Mesendoderm (in vitro differentiated cells): ENCODE data around the gene MYO3A.
A peak's percentile ranks its signal among the peaks of the same experiment; 100 is the strongest.

Source experiments
- DNase-seq: peaks from one replicate; pipeline ENCODE4 v3.0.0; 2013
- H2AK5ac ChIP-seq: 2 replicates; pipeline ENCODE4 v1.6.1; 2013; ENCODE audit warnings: low read length, inconsistent platforms
- H2BK120ac ChIP-seq: 2 replicates; pipeline ENCODE4 v1.6.1; 2013; ENCODE audit warnings: low read depth, mild to moderate bottlenecking, low read length, moderate library complexity, mixed read lengths
- H2BK15ac ChIP-seq: replicated peaks from 2 replicates; pipeline ENCODE4 v1.6.1; 2013; ENCODE audit warnings: low read depth, mild to moderate bottlenecking, moderate library complexity
- H2BK5ac ChIP-seq: 2 replicates; pipeline ENCODE4 v1.6.1; 2013; ENCODE audit warnings: low read length, inconsistent platforms
- H3K18ac ChIP-seq: 2 replicates; pipeline ENCODE4 v1.6.1; 2013; ENCODE audit warnings: mild to moderate bottlenecking, low read length, mixed read lengths
- H3K23ac ChIP-seq: one replicate; pipeline ENCODE4 v1.6.1; 2013; ENCODE audit warnings: low read length
- H3K27ac ChIP-seq: 2 replicates; pipeline ENCODE4 v1.5.1; 2013; ENCODE audit warnings: low read depth, mild to moderate bottlenecking, inconsistent platforms, low read length, moderate library complexity
- H3K27me3 ChIP-seq: 2 replicates; pipeline ENCODE4 v1.6.1; 2013; ENCODE audit warnings: low read length, control low read depth, mild to moderate bottlenecking, inconsistent platforms; ENCODE audit not compliant: insufficient read depth, poor library complexity
- H3K36me3 ChIP-seq: 2 replicates; pipeline ENCODE4 v1.6.1; 2013; ENCODE audit warnings: low read length, inconsistent platforms; ENCODE audit not compliant: control insufficient read depth, insufficient read depth
- H3K4ac ChIP-seq: one replicate; pipeline ENCODE4 v1.6.1; 2013; ENCODE audit warnings: low read depth, mild to moderate bottlenecking, low read length, moderate library complexity
- H3K4me1 ChIP-seq: 2 replicates; pipeline ENCODE4 v1.6.1; 2013; ENCODE audit warnings: low read depth, low read length, inconsistent platforms; ENCODE audit not compliant: control insufficient read depth
- H3K4me2 ChIP-seq: 2 replicates; pipeline ENCODE4 v1.6.1; 2013; ENCODE audit warnings: low read length
- H3K4me3 ChIP-seq: 2 replicates; pipeline ENCODE4 v1.5.1; 2013; ENCODE audit warnings: mild to moderate bottlenecking, low read length
- H3K56ac ChIP-seq: one replicate; pipeline ENCODE4 v1.6.1; 2013; ENCODE audit warnings: low read length
- H3K79me1 ChIP-seq: 2 replicates; pipeline ENCODE4 v1.6.1; 2013; ENCODE audit warnings: low read length, inconsistent platforms
- H3K79me2 ChIP-seq: 2 replicates; pipeline ENCODE4 v1.6.1; 2013; ENCODE audit warnings: mild to moderate bottlenecking, low read length; ENCODE audit not compliant: control insufficient read depth, insufficient read depth
- H3K9ac ChIP-seq: 2 replicates; pipeline ENCODE4 v1.6.1; 2013; ENCODE audit warnings: low read length, inconsistent platforms
- H4K5ac ChIP-seq: one replicate; pipeline ENCODE4 v1.6.1; 2013; ENCODE audit warnings: low read length
- H4K8ac ChIP-seq: one replicate; pipeline ENCODE4 v1.6.1; 2013; ENCODE audit warnings: low read depth, mild to moderate bottlenecking, control low read depth, low read length, moderate library complexity
- WGBS: extraction: QIAGEN DNeasy Blood & Tissue Kit; methylation state at CpG from one replicate; pipeline ENCODE4 v1.1.7; 2013; ENCODE audit warnings: low lambda C conversion rate, missing lambda C conversion rate; ENCODE audit not compliant: insufficient coverage; ENCODE audit errors: extremely low coverage; 5-methylcytosine and 5-hydroxymethylcytosine counted together

The MYO3A gene

GRCh38 chr10:26138613-26139012 lies 204.6 kb downstream of the MYO3A start:
- no peak overlapping the region for H3K56ac ChIP-seq
- WGBS, result no CpG with 5 or more reads among the region's 3 CpGs

GRCh38 chr10:26156019-26156418 lies 222.0 kb downstream of the MYO3A start:
- H3K27me3 ChIP-seq, result no peaks in the 10 kb centered on the region
- no peaks in the 10 kb centered on the region for H3K79me1 ChIP-seq
- no peak overlapping the region for H2BK120ac ChIP-seq
- H2AK5ac ChIP-seq, result no peak overlapping the region
- no peak overlapping the region for H3K18ac ChIP-seq
- H3K9ac ChIP-seq, result no peak overlapping the region
- no peak overlapping the region for H2BK15ac ChIP-seq
- H4K8ac ChIP-seq, result no peak overlapping the region
- no peak overlapping the region for H3K56ac ChIP-seq
- no peak overlapping the region for H3K4me3 ChIP-seq
- no CpG with 5 or more reads among the region's 7 CpGs for WGBS
- no peak overlapping the region for H4K5ac ChIP-seq
- H3K4ac ChIP-seq, result no peak overlapping the region
- no peaks in the 10 kb centered on the region for H3K79me2 ChIP-seq
- H3K4me2 ChIP-seq, result no peak overlapping the region
- no peak overlapping the region for H3K27ac ChIP-seq
- no peaks in the 10 kb centered on the region for H3K36me3 ChIP-seq
- no peak overlapping the region for H3K23ac ChIP-seq
- H3K4me1 ChIP-seq, result no peaks in the 10 kb centered on the region
- DNase-seq, result no peak
- no peak overlapping the region for H2BK5ac ChIP-seq

More at GRCh38 chr10:26138613-26139012, 204.6 kb downstream of the MYO3A start:
- no peak for DNase-seq
- Histone ChIP-seq H2BK120ac (no peak overlapping the region), H2BK15ac (no peak overlapping the region), H3K9ac (no peak overlapping the region), H3K79me2 (no peaks in the 10 kb centered on the region), H4K5ac (no peak overlapping the region), H3K23ac (no peak overlapping the region), H3K4me1 (no peaks in the 10 kb centered on the region), H2BK5ac (no peak overlapping the region), H3K79me1 (no peaks in the 10 kb centered on the region), H3K36me3 (no peaks in the 10 kb centered on the region), H3K27ac (no peak overlapping the region), H3K4ac (no peak overlapping the region), H4K8ac (no peak overlapping the region), H3K27me3 (no peaks in the 10 kb centered on the region), H2AK5ac (no peak overlapping the region), H3K4me2 (no peak overlapping the region), H3K4me3 (no peak overlapping the region), H3K18ac (no peak overlapping the region)

- no CpG with 5 or more reads among the region's 4 CpGs for WGBS
- no peaks in the 10 kb centered on the region for H3K79me1 ChIP-seq
- H2AK5ac ChIP-seq, result no peak overlapping the region
- H3K27ac ChIP-seq, result no peak overlapping the region
- H4K5ac ChIP-seq, result no peak overlapping the region
- DNase-seq, result peak; percentile 51
- H3K18ac ChIP-seq, result no peak overlapping the region
- H2BK120ac ChIP-seq, result no peak overlapping the region
- H4K8ac ChIP-seq, result no peak overlapping the region
- no peak overlapping the region for H2BK5ac ChIP-seq
- no peak overlapping the region for H3K4me3 ChIP-seq
- H3K9ac ChIP-seq, result no peak overlapping the region
- no peak overlapping the region for H3K4ac ChIP-seq
- H3K4me2 ChIP-seq, result no peak overlapping the region
- H2BK15ac ChIP-seq, result no peak overlapping the region
- no peaks in the 10 kb centered on the region for H3K4me1 ChIP-seq
- H3K27me3 ChIP-seq, result no peaks in the 10 kb centered on the region
- H3K56ac ChIP-seq, result no peak overlapping the region
- H3K36me3 ChIP-seq, result no peaks in the 10 kb centered on the region
- no peaks in the 10 kb centered on the region for H3K79me2 ChIP-seq
- no peak overlapping the region for H3K23ac ChIP-seq
These were observed 223.7 kb downstream of the MYO3A start for GRCh38 chr10:26157734-26158133.

- H3K27me3 ChIP-seq, result no peaks in the 10 kb centered on the region
- H3K23ac ChIP-seq, result no peak overlapping the region
- no peak overlapping the region for H2BK15ac ChIP-seq
- no peaks in the 10 kb centered on the region for H3K79me1 ChIP-seq
- H3K9ac ChIP-seq, result no peak overlapping the region
- no peaks in the 10 kb centered on the region for H3K36me3 ChIP-seq
- H3K4ac ChIP-seq, result no peak overlapping the region
- H3K27ac ChIP-seq, result no peak overlapping the region
- no peak overlapping the region for H2BK5ac ChIP-seq
- H4K8ac ChIP-seq, result no peak overlapping the region
- WGBS, result no CpG with 5 or more reads among the region's 2 CpGs
- H3K18ac ChIP-seq, result no peak overlapping the region
- no peaks in the 10 kb centered on the region for H3K4me1 ChIP-seq
- H4K5ac ChIP-seq, result no peak overlapping the region
- H3K4me2 ChIP-seq, result no peak overlapping the region
- no peaks in the 10 kb centered on the region for H3K79me2 ChIP-seq
- no peak overlapping the region for H3K56ac ChIP-seq
- no peak overlapping the region for H3K4me3 ChIP-seq
- H2AK5ac ChIP-seq, result no peak overlapping the region
- DNase-seq, result peak; percentile 44
- H2BK120ac ChIP-seq, result no peak overlapping the region
These were observed 235.4 kb downstream of the MYO3A start for GRCh38 chr10:26169466-26169865.

GRCh38 chr10:26172131-26172530 lies 238.1 kb downstream of the MYO3A start:
- Histone ChIP-seq H3K4me2 (no peak overlapping the region), H3K36me3 (peaks cover 2% of the 10 kb centered on the region), H3K23ac (no peak overlapping the region), H3K27me3 (no peaks in the 10 kb centered on the region), H2AK5ac (no peak overlapping the region), H3K18ac (no peak overlapping the region), H3K79me1 (no peaks in the 10 kb centered on the region), H3K27ac (no peak overlapping the region), H3K4ac (no peak overlapping the region), H3K56ac (no peak overlapping the region), H3K79me2 (no peaks in the 10 kb centered on the region), H2BK120ac (no peak overlapping the region), H2BK15ac (no peak overlapping the region), H3K4me1 (no peaks in the 10 kb centered on the region), H4K5ac (no peak overlapping the region), H2BK5ac (no peak overlapping the region), H4K8ac (no peak overlapping the region), H3K4me3 (no peak overlapping the region), H3K9ac (no peak overlapping the region)
- WGBS, result no CpG with 5 or more reads among the region's 7 CpGs
- DNase-seq, result peak; percentile 43

GRCh38 chr10:26173837-26174236 lies 239.8 kb downstream of the MYO3A start:
- Histone ChIP-seq H3K79me2 (no peaks in the 10 kb centered on the region), H3K4me3 (no peak overlapping the region), H3K4ac (no peak overlapping the region), H2BK5ac (no peak overlapping the region), H4K5ac (no peak overlapping the region), H2BK15ac (no peak overlapping the region), H4K8ac (no peak overlapping the region), H3K36me3 (peaks cover 2% of the 10 kb centered on the region), H3K4me2 (no peak overlapping the region), H3K27ac (no peak overlapping the region), H2AK5ac (no peak overlapping the region), H3K18ac (no peak overlapping the region), H3K56ac (no peak overlapping the region), H3K27me3 (no peaks in the 10 kb centered on the region), H3K9ac (no peak overlapping the region), H3K4me1 (no peaks in the 10 kb centered on the region), H3K79me1 (no peaks in the 10 kb centered on the region), H3K23ac (no peak overlapping the region), H2BK120ac (no peak overlapping the region)
- DNase-seq, result no peak
- no CpG with 5 or more reads among the region's 2 CpGs for WGBS
